DOHH2 (cell line): ENCODE results near the gene C1orf174.
A peak's percentile ranks its signal among the peaks of the same experiment; 100 is the strongest.

Source experiments
- H3F3A ChIP-seq: fragments of 200-600 bp; sonication (generic), shearing (Covaris generic); 2 replicates; pipeline ENCODE4 v1.6.0; 2016; ENCODE audit warnings: antibody characterized with exemption, mild to moderate bottlenecking; ENCODE audit not compliant: control insufficient read depth, insufficient read depth
- H3K27ac ChIP-seq: fragments of 200-600 bp; sonication (generic); 2 replicates; pipeline ENCODE4 v1.5.1; 2014; ENCODE audit warnings: low read depth, mild to moderate bottlenecking, low read length, moderate library complexity
- H3K27me3 ChIP-seq: fragments of 200-600 bp; sonication (generic); 2 replicates; pipeline ENCODE4 v1.6.1; 2014; ENCODE audit warnings: mild to moderate bottlenecking, low read length, mixed read lengths; ENCODE audit not compliant: control insufficient read depth
- H3K36me3 ChIP-seq: fragments of 200-600 bp; sonication (generic); 2 replicates; pipeline ENCODE4 v1.6.1; 2014; ENCODE audit warnings: mild to moderate bottlenecking, low read length, moderate library complexity, mixed read lengths; ENCODE audit not compliant: control insufficient read depth
- H3K4me1 ChIP-seq: fragments of 200-600 bp; sonication (generic); 2 replicates; pipeline ENCODE4 v1.6.1; 2014; ENCODE audit warnings: mild to moderate bottlenecking, low read length, mixed read lengths; ENCODE audit not compliant: control insufficient read depth
- H3K4me2 ChIP-seq: fragments of 200-600 bp; sonication (generic); 2 replicates; pipeline ENCODE4 v1.6.0; 2014; ENCODE audit warnings: mild to moderate bottlenecking, low read length, moderate library complexity
- H3K4me3 ChIP-seq: fragments of 200-600 bp; sonication (generic); 2 replicates; pipeline ENCODE4 v1.5.1; 2014; ENCODE audit warnings: mild to moderate bottlenecking, low read length, mixed read lengths
- H3K79me2 ChIP-seq: fragments of 200-600 bp; sonication (generic); 2 replicates; pipeline ENCODE4 v1.6.1; 2014; ENCODE audit warnings: mild to moderate bottlenecking, low read length, mixed read lengths; ENCODE audit not compliant: control insufficient read depth
- H3K9me2 ChIP-seq: fragments of 200-600 bp; sonication (generic); replicated peaks from 2 replicates; pipeline ENCODE4 v1.6.1; 2014; ENCODE audit warnings: mild to moderate bottlenecking, low read length, mixed read lengths; ENCODE audit not compliant: control insufficient read depth
- H3K9me3 ChIP-seq: fragments of 200-600 bp; sonication (generic); 2 replicates; pipeline ENCODE4 v1.6.1; 2014; ENCODE audit warnings: antibody characterized with exemption, low read length, mixed read lengths; ENCODE audit not compliant: control insufficient read depth, insufficient read depth
- H4K20me1 ChIP-seq: fragments of 200-600 bp; sonication (generic); 2 replicates; pipeline ENCODE4 v1.6.0; 2014; ENCODE audit warnings: low read depth, mild to moderate bottlenecking, antibody characterized with exemption, low read length, moderate library complexity; ENCODE audit not compliant: control insufficient read depth, insufficient read depth
- CTCF ChIP-seq: fragments of 200-600 bp; sonication (generic); IDR thresholded peaks from one replicate; pipeline ENCODE4 v1.5.1; 2014; ENCODE audit warnings: antibody characterized with exemption, mild to moderate bottlenecking, low read depth, low read length; ENCODE audit not compliant: poor library complexity, severe bottlenecking
- EZH2phosphoT487 ChIP-seq: fragments of 200-600 bp; sonication (generic); IDR thresholded peaks from 2 replicates; pipeline ENCODE4 v1.6.1; 2017; ENCODE audit warnings: borderline replicate concordance, mild to moderate bottlenecking, antibody characterized with exemption, low read length, moderate library complexity, mixed read lengths

Gene C1orf174

DNA sequence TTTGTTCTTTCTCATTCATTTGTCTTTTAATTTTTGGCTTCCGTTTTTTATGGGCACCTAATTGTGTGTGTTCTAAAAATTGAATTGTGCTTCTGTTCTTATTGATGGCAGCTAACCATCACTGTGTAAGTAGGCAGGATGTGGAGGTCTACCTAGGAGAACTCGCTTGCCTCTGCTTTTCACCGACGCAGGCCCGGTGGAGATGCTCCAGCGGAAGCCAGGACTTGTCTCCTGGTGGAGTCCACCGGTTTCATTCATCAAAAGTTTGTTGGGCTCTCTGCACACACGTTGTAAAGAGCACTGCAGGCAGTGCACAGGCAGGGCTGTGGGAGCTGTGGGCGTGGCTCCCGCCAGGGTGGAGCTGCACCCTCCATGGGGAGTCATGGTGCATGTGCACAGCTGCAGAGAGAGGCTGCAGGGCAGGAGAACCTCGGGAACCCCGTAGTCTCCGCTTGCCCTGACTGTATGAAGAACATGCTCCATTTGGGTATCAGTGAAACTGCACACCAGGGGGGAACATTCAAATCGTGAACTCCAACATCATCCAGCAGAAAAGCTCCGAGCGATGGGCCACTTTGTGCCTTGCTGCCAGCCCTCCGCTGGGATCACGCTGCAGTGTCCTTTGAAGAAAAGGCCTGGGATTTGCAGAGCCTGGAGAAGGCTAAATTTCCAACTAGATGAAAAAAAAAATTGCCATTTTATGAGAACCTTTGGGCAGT is 6.0 kb upstream of the C1orf174 start:
- Histone ChIP-seq H3F3A (peaks cover 31% of the 10 kb centered on the region), H3K4me3 (peak overlapping the region; percentile 21; the same call in 1 of the 2 replicates), H3K9me3 (no peaks in the 10 kb centered on the region), H3K9me2 (no peaks in the 10 kb centered on the region), H3K27ac (peak overlapping the region; percentile 46), H3K79me2 (peaks cover 15% of the 10 kb centered on the region), H4K20me1 (no peaks in the 10 kb centered on the region), H3K4me2 (peak overlapping the region; percentile 100), H3K27me3 (no peaks in the 10 kb centered on the region), H3K36me3 (peaks cover 23% of the 10 kb centered on the region), H3K4me1 (peaks cover 98% of the 10 kb centered on the region)
- no peak for TF ChIP-seq EZH2phosphoT487
- no peak for TF ChIP-seq CTCF

DNA sequence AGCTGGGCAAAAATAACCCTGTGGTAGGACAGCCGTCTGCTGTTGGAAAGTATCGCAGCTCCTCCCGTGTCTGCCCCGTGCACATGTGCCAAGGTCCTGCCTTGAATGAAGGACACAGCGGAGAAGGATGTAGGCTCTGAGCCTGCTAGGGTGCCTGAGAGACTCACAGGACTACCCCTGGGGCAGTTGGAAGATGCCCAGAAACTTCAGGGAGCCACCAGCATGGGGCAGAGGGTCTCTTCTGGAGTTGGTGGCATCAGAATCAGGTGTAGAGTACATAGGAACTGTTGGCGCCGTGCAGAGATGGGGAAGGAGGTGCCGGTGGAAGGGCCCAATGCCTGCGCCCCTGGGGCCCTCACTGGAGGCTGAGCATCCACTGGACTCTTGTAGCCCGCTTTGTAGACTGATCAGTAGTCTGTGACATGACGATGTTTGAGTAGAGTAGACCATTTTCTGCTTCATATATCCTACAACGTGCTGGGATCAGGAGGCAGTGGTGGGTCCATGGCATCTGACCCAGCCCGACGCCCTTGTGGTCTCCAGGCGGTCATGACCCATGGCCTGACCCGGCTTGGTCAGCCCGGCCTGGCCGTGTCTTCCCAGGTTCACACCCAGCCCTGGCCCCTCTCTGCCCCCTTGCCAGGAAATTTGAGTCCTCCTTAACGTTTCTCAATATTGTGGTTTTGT is 5.3 kb upstream of the C1orf174 start:
- Histone ChIP-seq H3K27ac (peak overlapping the region; percentile 46), H3K36me3 (peaks cover 21% of the 10 kb centered on the region), H3K27me3 (no peaks in the 10 kb centered on the region), H3F3A (peaks cover 31% of the 10 kb centered on the region), H4K20me1 (no peaks in the 10 kb centered on the region), H3K9me2 (no peaks in the 10 kb centered on the region), H3K4me2 (peak overlapping the region; percentile 100), H3K9me3 (no peaks in the 10 kb centered on the region), H3K4me1 (peaks cover 92% of the 10 kb centered on the region), H3K4me3 (peak overlapping the region; percentile 21; the same call in 1 of the 2 replicates), H3K79me2 (peaks cover 13% of the 10 kb centered on the region)
- no peak for TF ChIP-seq CTCF
- TF ChIP-seq EZH2phosphoT487 = no peak

- H3K4me1 ChIP-seq = peaks cover 86% of the 10 kb centered on the region
- peaks cover 26% of the 10 kb centered on the region for H3F3A ChIP-seq
- H3K79me2 ChIP-seq = peaks cover 14% of the 10 kb centered on the region
- no peak for TF ChIP-seq CTCF
- no peak for TF ChIP-seq EZH2phosphoT487
- H3K4me2 ChIP-seq = no peak overlapping the region
- H3K9me2 ChIP-seq = no peaks in the 10 kb centered on the region
- no peak overlapping the region for H3K4me3 ChIP-seq
- H3K9me3 ChIP-seq = no peaks in the 10 kb centered on the region
- H3K27ac ChIP-seq = peak overlapping the region; percentile 46; the same call in 1 of the 2 replicates
- H4K20me1 ChIP-seq = no peaks in the 10 kb centered on the region
- no peaks in the 10 kb centered on the region for H3K27me3 ChIP-seq
- H3K36me3 ChIP-seq = peaks cover 20% of the 10 kb centered on the region; the same call in 1 of the 2 replicates
Measured at GRCh38 chr1:3904843-3905185, 4.7 kb upstream of the C1orf174 start.
